Activated naive CD4-positive, alpha-beta T cell treated with anti-CD3 and anti-CD28 coated beads, Interleukin-2, amount 10 ng/mL, durations not matched to agents 7 days and 5 days (primary cell): Measurements from ENCODE around the gene SULT4A1.
A peak's percentile ranks its signal among the peaks of the same experiment; 100 is the strongest.

Source experiments
- CTCF ChIA-PET: fragments of 350-600 bp; sonication (Branson Sonifier 250); formaldehyde crosslinking; loops from one replicate; lab custom pipeline; 2021; ENCODE audit warnings: antibody characterized with exemption; lab: Charles Lee
- DNase-seq: peaks from one replicate; pipeline ENCODE4 v3.0.0-alpha.2; 2020
- H3K27ac Mint-ChIP-seq: one replicate; pipeline ENCODE4 v1.8.0; 2021; ENCODE audit warnings: mild to moderate bottlenecking, moderate library complexity, mixed read lengths
- H3K27me3 Mint-ChIP-seq: one replicate; pipeline ENCODE4 v1.8.0; 2021; ENCODE audit warnings: mild to moderate bottlenecking, mixed read lengths
- H3K36me3 Mint-ChIP-seq: one replicate; pipeline ENCODE4 v1.8.0; 2021; ENCODE audit warnings: mixed read lengths
- H3K4me1 Mint-ChIP-seq: one replicate; pipeline ENCODE4 v1.8.0; 2021; ENCODE audit warnings: mixed read lengths
- H3K4me3 Mint-ChIP-seq: one replicate; pipeline ENCODE4 v1.8.0; 2021; ENCODE audit warnings: mild to moderate bottlenecking, moderate library complexity, mixed read lengths
- H3K9me3 Mint-ChIP-seq: one replicate; pipeline ENCODE4 v1.8.0; 2021; ENCODE audit warnings: mixed read lengths

The SULT4A1 gene

DNA sequence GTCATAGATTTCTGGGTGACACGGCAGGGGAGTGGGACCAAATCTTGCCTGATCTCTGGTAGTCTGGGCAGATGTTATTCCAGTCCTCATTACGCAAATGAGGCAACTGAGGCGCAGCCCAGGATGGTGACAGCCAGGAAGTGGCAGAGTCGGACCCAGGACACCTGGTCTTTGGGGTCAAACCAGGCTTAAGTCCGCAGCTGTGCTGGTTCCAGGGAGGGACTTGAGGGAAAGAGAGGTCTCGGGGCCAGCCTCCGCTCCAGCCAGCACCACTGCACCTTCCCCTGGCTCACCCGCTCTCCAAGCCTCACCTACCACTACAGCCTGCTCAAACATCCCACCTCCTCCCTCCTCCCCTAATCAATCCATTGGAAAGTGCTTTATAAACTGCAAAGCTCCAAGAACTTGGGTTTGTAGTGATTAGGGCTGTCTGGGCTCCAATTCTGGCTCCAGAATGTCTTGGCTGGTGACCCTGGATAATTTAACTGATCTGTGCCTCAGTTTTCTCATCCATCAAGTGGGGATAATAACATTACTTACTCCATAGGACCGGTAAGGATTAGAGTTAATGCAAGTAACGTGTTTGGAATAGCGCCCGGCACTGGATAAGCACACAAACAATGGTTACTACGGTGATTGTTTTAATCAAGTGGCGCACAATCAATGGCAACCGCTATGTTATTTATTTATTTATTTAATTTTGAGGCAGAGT is 30.0 kb upstream of the SULT4A1 start:
- H3K27ac Mint-ChIP-seq: no peak overlapping the region
- CTCF ChIA-PET: interaction anchor here (1.3 kb wide), 1 partner anchor 9 kb away, joined by 3 read pairs; no protein-coding TSS in a partner anchor
- no peaks in the 10 kb centered on the region for H3K36me3 Mint-ChIP-seq
- H3K4me1 Mint-ChIP-seq: no peaks in the 10 kb centered on the region
- peaks cover 74% of the 10 kb centered on the region for H3K27me3 Mint-ChIP-seq
- no peaks in the 10 kb centered on the region for H3K9me3 Mint-ChIP-seq
- H3K4me3 Mint-ChIP-seq: no peak overlapping the region
- DNase-seq: no peak

DNA sequence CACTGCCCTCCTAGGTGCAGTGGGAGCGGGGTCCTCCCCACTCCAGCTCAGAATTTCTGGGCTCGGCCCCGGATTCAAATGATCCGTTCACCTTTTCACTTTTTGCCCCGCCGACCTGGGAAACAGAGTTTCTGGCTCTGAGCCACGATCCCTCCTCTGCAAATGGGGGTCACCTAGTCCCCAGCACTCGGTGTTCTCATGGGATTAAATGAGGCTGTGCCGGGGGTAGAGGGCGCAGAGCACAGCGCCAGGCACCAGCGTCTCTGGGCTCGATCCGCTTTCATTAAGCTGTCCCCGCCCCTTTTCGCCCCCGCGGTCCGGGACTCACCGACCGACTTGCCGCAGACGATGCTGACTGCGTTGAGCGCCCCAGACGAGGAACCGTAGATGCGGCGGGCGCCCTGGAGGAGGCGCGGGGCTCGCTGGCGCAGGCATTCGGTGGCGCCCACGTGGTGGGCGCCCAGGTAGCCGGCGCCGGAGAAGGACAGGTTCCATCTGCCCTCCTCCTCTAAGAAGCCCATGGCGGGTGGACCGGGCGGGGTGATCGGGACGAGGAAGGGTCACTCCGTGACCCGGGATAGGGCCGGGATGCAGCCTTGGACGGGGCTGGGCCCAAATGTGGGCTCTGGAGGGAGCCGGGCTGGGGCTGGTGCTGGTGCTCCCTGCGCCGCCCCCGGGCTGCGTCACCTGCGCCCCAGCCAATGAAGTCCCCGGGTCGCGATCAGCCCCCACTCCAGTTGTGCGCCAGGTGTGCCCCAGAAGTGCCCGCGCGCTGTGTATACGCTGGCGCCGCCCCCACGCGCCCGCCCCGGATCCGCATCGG is 29.3 kb upstream of the SULT4A1 start, which contains the start of gene PNPLA5:
TSS of gene PNPLA5 (minus strand) at position 654 of the 823 bp plus-strand sequence. CDS start at position 521, 133 bp downstream.
- Mint-ChIP-seq H3K4me3 (no peak within 1 kb of the TSS), H3K27me3 (peaks cover 79% of the 10 kb centered on the region), H3K4me1 (no peaks in the 10 kb centered on the region), H3K9me3 (no peaks in the 10 kb centered on the region), H3K27ac (no peak within 1 kb of the TSS), H3K36me3 (no peaks in the 10 kb centered on the region)
- DNase-seq: peak; percentile 25
- CTCF ChIA-PET: interaction anchor here (1.3 kb wide), 1 partner anchor 8 kb away, joined by 3 read pairs; no protein-coding TSS in a partner anchor

DNA sequence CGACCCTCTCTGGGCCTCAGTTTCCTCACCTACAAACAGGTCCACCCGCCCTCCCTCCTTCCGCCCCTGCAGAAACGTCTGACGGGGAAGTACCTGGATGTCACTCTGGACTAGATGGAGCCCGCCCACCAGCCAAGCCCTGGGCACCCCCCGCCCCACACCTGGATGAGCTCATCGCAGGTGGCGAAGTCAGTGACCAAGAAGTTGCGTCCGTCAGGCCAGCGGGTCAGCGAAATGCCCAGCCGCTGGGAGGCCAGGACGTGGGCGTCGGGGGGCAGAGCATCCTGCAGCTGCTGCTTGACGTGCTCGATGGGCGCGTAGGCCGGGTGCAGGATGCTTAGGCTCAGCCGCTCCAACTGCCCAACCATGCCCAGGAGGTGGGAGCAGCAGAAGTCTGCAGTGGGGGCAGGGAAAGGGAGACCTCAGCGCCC is 28.6 kb upstream of the SULT4A1 start:
- Mint-ChIP-seq H3K27me3 (peaks cover 75% of the 10 kb centered on the region), H3K4me3 (no peak overlapping the region), H3K27ac (no peak overlapping the region), H3K9me3 (no peaks in the 10 kb centered on the region), H3K4me1 (no peaks in the 10 kb centered on the region), H3K36me3 (no peaks in the 10 kb centered on the region)
- CTCF ChIA-PET: no interaction called here
- DNase-seq: no peak

DNA sequence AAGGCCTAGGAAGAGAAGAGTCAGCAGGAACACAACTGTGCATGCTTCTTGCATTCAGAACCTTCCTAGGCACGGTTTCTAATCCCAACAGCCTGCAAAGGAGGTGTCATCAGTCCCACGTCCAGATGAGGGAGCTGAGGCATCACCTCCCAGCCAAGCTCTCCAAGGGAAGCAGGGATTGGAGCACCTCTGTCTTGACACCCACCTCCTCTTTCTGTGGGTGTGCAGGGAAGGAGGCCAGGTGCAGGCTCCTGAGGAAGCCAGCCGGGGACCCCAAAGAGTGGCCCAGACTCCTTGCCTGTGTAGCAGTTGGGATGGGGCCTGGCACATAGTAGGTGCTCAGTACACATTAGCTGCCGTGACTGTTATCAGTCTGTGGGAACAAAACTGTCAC is 27.5 kb upstream of the SULT4A1 start:
- no peak for DNase-seq
- H3K4me3 Mint-ChIP-seq: no peak overlapping the region

DNA sequence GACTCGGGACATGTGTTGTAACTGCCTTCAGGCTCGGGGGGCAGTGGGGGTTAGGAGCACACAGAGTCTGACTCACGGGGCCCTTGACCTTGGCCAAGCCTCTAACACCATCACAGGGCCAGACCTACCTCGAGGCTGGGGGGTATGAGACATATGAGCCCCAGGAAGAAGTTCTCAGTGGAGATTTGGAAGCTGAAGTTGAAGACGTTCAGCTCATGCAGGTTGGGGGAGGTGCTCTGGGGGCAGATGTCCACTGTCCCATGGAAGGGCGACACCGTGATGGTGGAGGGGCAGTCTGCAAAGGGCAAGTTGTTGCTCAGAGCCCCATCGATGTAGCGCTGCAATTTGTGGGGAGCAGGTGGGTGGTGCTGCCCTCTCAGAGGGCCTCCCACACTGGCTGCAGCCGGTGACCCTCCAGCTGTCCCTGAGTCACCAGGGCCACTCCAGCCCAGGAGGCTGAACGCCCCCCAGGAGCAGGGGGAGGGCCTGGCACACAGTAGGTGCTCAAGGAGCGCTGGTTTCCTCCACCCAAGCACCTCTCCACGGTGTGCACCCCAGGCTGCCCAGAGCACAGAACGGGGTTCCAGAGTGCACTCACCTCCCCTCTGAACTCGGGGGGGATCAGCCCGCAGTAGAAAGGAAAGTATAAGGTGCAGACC is 27.0 kb upstream of the SULT4A1 start:
- H3K27me3 Mint-ChIP-seq: peaks cover 73% of the 10 kb centered on the region
- CTCF ChIA-PET: no interaction called here
- H3K4me1 Mint-ChIP-seq: no peaks in the 10 kb centered on the region
- no peak for DNase-seq
- H3K9me3 Mint-ChIP-seq: no peaks in the 10 kb centered on the region
- no peak overlapping the region for H3K4me3 Mint-ChIP-seq
- H3K27ac Mint-ChIP-seq: no peak overlapping the region
- H3K36me3 Mint-ChIP-seq: no peaks in the 10 kb centered on the region

More for the DNA sequence above, 27.5 kb upstream of the SULT4A1 start:
- H3K36me3 Mint-ChIP-seq: no peaks in the 10 kb centered on the region
- H3K27me3 Mint-ChIP-seq: peaks cover 73% of the 10 kb centered on the region
- no peaks in the 10 kb centered on the region for H3K4me1 Mint-ChIP-seq
- no peaks in the 10 kb centered on the region for H3K9me3 Mint-ChIP-seq
- CTCF ChIA-PET: no interaction called here
- H3K27ac Mint-ChIP-seq: no peak overlapping the region

DNA sequence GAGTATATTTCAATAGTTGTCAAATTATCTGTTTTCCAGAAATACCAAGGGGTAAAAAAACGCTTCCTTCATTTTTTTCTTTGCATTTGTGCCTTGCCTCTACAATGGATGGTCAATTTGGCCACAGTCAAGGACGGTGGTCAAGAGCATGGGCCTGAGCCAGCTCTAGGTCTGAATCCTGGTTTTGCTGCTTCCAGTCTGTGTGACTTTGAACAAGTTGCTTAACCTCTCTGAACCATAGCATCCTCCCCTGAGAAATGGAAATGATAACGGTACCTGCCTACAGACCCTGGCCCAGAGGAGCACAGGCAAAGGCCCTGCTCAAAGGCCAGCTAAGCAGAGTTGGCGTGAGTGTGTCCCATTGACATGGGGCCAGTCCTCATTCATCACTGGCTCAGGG is 26.4 kb upstream of the SULT4A1 start:
- no peak for DNase-seq
- Mint-ChIP-seq H3K4me1 (no peaks in the 10 kb centered on the region), H3K4me3 (no peak overlapping the region), H3K36me3 (no peaks in the 10 kb centered on the region), H3K9me3 (no peaks in the 10 kb centered on the region), H3K27ac (no peak overlapping the region), H3K27me3 (peaks cover 67% of the 10 kb centered on the region)
- CTCF ChIA-PET: no interaction called here

DNA sequence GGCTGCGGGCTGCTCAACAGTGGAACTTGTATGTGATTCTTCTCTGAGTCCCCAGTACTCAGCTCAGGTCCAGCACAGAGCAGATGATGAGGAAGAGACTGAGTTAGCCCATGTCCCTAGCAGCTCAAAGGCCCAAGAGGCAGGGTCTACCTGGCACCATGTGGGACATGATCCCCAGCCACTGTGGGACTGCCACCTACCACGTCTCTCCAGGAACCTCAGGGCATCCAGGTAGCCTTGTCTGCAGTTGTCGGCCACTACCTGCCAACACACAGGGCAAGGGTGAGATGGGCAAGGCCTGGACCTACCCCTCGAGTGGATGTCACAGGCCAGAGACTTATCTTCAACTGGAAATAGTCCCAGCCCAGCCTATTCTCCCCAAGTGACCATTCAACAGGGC is 25.1 kb upstream of the SULT4A1 start:
- Mint-ChIP-seq H3K4me3 (no peak overlapping the region), H3K4me1 (no peaks in the 10 kb centered on the region), H3K9me3 (no peaks in the 10 kb centered on the region), H3K36me3 (no peaks in the 10 kb centered on the region), H3K27ac (no peak overlapping the region), H3K27me3 (peaks cover 55% of the 10 kb centered on the region)
- CTCF ChIA-PET: no interaction called here
- no peak for DNase-seq

DNA sequence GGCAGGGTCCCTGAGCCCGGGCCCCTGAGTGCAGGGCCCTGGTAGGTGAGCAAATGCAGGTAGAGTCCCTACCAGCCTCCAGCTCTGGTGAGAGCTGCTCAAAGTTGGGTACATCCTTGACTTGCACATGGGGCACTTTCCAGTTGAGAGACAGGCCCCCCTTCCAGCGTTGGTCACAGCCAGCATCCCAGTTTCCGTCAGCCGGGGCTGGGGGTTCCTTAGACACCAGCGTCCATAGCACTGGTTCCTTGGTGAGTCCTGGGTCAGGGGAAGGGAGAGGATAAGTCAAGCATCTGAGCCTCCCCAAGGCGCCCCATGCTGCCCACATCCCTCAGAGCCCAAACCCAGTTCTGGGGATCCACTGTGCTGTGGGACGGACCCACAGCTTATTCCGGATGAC is 23.9 kb upstream of the SULT4A1 start:
- Mint-ChIP-seq H3K27me3 (peaks cover 44% of the 10 kb centered on the region), H3K4me3 (no peak overlapping the region), H3K36me3 (no peaks in the 10 kb centered on the region), H3K27ac (no peak overlapping the region), H3K9me3 (no peaks in the 10 kb centered on the region), H3K4me1 (no peaks in the 10 kb centered on the region)
- DNase-seq: no peak
- CTCF ChIA-PET: interaction anchor here (2.2 to 5.5 kb wide), 3 partner anchors 11 to 57 kb away, joined by 10 to 103 read pairs (median 26); no protein-coding TSS in a partner anchor

DNA sequence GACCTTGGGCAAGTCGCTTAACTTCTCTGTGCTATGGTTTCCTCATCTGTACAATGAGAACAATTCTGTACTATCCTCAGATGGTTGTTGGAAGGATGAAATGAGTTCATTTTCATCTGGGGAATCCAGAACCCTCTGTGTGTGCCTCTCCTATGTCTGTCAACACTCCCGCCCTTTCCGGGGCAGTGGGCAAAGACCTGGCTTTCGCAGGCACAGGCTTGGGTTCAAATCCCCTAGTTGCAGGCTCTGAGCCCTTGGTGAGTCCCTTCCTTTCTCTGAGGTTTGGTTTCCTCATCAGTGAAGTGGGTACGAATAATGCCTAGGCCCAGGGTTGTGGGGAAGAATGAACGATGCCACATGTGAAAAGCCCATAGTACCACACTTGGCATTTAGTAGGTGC is 23.5 kb upstream of the SULT4A1 start:
- H3K4me3 Mint-ChIP-seq: no peak overlapping the region
- CTCF ChIA-PET: interaction anchor here (1.2 to 5.5 kb wide), 4 partner anchors 11 to 497 kb away, joined by 6 to 103 read pairs (median 18); no protein-coding TSS in a partner anchor
- H3K9me3 Mint-ChIP-seq: no peaks in the 10 kb centered on the region
- peaks cover 39% of the 10 kb centered on the region for H3K27me3 Mint-ChIP-seq
- no peak for DNase-seq
- H3K4me1 Mint-ChIP-seq: no peaks in the 10 kb centered on the region
- H3K36me3 Mint-ChIP-seq: no peaks in the 10 kb centered on the region
- no peak overlapping the region for H3K27ac Mint-ChIP-seq

DNA sequence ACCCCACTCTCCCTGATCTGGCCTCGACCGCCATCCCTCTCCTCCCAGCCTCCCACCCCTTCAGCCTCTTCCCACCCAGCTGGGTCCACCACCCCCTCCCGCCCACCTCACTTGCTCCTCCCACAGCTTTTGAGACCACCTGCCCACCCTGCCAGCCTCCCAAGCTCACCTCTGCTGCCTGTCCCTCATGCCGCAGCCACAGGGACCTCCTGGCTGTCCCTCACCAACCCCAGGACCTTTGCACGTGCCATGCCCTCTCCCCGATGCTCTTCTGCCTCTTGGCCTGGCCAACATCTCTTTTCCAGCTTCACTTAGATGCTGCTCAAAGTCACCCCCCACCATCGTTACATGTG is 23.0 kb upstream of the SULT4A1 start:
- Mint-ChIP-seq H3K9me3 (no peaks in the 10 kb centered on the region), H3K4me1 (no peaks in the 10 kb centered on the region), H3K27ac (no peak overlapping the region), H3K4me3 (no peak overlapping the region), H3K36me3 (no peaks in the 10 kb centered on the region), H3K27me3 (peaks cover 34% of the 10 kb centered on the region)
- CTCF ChIA-PET: interaction anchor here (0.7 to 5.5 kb wide), 10 partner anchors 8 to 496 kb away, joined by 3 to 103 read pairs (median 4); no protein-coding TSS in a partner anchor
- no peak for DNase-seq

DNA sequence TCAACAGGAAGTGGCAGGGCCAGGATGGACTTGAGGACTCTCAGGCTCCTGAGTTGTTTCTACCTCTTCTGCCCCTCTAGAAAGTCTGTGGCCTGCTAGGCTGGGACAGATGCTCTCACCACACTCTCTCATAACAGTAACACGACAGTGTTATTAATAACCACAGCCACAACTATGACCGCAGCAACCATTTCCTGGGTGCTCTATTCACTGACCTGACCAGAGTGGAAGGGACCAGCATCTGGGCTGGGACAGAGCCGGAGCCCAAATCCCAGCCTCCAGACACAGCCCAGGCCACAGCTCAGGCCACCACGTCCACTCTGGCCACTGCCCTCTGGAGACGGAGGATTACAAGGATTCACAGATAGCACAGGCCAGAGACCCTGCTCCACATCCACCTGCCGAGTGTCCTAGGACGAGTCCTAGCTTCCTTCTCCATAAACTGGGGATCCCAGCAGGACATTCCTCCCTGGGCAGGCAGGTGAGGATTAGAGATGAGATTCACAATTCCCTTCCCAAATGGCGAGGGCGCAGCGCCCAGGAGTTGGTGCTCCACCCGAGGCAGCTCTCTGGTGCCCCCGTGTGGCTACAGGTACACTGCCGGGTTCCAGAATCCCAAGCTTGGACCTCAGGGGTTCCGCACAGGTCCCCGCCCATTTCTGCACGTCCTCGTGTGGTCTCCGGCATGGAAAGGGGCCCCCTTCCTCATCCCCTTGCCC is 22.4 kb upstream of the SULT4A1 start:
- H3K4me3 Mint-ChIP-seq: no peak overlapping the region
- peak; percentile 65 for DNase-seq
- peaks cover 29% of the 10 kb centered on the region for H3K27me3 Mint-ChIP-seq
- H3K27ac Mint-ChIP-seq: no peak overlapping the region
- H3K36me3 Mint-ChIP-seq: no peaks in the 10 kb centered on the region
- CTCF ChIA-PET: interaction anchor here (0.7 to 5.5 kb wide), 10 partner anchors 8 to 496 kb away, joined by 3 to 103 read pairs (median 4); no protein-coding TSS in a partner anchor
- H3K4me1 Mint-ChIP-seq: no peaks in the 10 kb centered on the region
- H3K9me3 Mint-ChIP-seq: no peaks in the 10 kb centered on the region

DNA sequence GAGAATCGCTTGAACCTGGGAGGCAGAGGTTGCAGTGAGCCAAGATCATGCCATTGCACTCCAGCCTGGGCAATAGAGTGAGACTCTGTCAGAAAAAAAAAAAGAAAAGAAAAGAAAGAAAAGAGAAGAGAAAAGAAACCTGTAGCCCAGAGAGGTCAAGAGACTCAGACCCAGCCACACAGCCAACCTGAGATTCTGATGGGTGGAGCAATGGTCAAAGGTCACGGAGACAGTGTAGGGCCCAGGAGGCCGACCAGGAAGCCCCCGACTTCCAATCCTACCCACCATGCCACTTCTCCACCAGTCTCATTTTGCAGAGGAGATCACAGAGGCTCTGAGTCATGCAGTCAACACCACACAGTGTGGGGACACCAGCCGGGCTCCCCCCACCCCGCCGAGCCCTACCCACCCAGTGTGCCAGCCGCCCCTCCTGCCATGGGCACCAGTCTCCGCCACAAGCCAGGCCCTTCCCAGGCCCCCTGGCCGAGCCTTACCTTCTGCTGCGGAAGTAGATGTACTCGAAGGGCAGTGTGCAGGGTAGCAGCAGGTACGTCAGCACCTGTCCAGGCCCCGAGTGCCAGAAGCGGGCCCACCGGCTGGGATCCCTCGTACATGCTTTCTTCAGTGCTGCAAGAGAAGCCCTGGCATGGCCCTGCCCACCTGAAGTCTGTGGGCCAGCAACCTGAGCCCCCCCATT is 21.6 kb upstream of the SULT4A1 start:
- Mint-ChIP-seq H3K27ac (no peak overlapping the region), H3K27me3 (peaks cover 20% of the 10 kb centered on the region), H3K4me1 (no peaks in the 10 kb centered on the region), H3K36me3 (no peaks in the 10 kb centered on the region), H3K4me3 (no peak overlapping the region), H3K9me3 (no peaks in the 10 kb centered on the region)
- peak; percentile 14 for DNase-seq
- CTCF ChIA-PET: interaction anchor here (0.6 to 5.5 kb wide), 12 partner anchors 9 to 743 kb away, joined by 3 to 103 read pairs (median 3); no protein-coding TSS in a partner anchor
